Skeletal muscle satellite cell (primary cell): ENCODE results near the gene DYNC2H1.

ENCODE experiments used
- H3K27me3 ChIP-seq: 2 replicates; pipeline ENCODE4 v1.7.0; 2013; ENCODE audit warnings: low read length; ENCODE audit not compliant: control insufficient read depth, insufficient read depth
- H3K36me3 ChIP-seq: 2 replicates; pipeline ENCODE4 v1.7.0; 2013; ENCODE audit warnings: mild to moderate bottlenecking, control low read depth, low read length; ENCODE audit not compliant: insufficient read depth
- H3K4me1 ChIP-seq: 2 replicates; pipeline ENCODE4 v1.7.0; 2013; ENCODE audit warnings: low read length; ENCODE audit not compliant: control insufficient read depth, insufficient read depth
- H3K4me2 ChIP-seq: 2 replicates; pipeline ENCODE4 v1.7.0; 2013; ENCODE audit warnings: mild to moderate bottlenecking, low read length
- H3K4me3 ChIP-seq: 2 replicates; pipeline ENCODE4 v1.7.0; 2013; ENCODE audit warnings: low read length
- H3K9ac ChIP-seq: 2 replicates; pipeline ENCODE4 v1.7.0; 2013; ENCODE audit warnings: mild to moderate bottlenecking, low read depth, low read length, moderate library complexity
- H3K9me3 ChIP-seq: replicated peaks from 2 replicates; pipeline ENCODE4 v1.7.0; 2013; ENCODE audit warnings: mild to moderate bottlenecking, control low read depth, low read length

The DYNC2H1 gene

DNA sequence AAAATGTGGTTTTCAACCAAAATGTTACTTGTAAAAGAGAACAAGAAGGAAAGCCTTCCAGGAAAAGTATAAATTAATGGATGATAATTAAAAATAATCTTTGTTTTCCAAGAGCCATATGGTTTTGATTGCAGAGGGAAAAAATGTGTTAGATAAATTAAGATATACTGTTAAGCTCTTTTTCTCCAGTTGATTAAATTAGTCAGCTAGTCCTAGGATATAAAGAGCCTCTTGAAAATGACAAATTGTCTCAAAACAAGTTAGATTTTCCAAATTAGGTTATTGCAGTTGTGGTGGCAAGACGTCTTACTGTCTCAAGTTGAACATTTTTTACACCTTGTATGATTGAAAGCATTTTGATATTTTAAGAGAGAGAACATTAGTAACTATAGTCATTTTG, 110.9 kb downstream of the DYNC2H1 start:
- H3K9ac ChIP-seq = no peak overlapping the region
- no peaks in the 10 kb centered on the region for H3K9me3 ChIP-seq
- no peak overlapping the region for H3K4me3 ChIP-seq
- H3K27me3 ChIP-seq = no peaks in the 10 kb centered on the region
- H3K4me1 ChIP-seq = peaks cover 11% of the 10 kb centered on the region
- no peaks in the 10 kb centered on the region for H3K36me3 ChIP-seq
- no peak overlapping the region for H3K4me2 ChIP-seq

DNA sequence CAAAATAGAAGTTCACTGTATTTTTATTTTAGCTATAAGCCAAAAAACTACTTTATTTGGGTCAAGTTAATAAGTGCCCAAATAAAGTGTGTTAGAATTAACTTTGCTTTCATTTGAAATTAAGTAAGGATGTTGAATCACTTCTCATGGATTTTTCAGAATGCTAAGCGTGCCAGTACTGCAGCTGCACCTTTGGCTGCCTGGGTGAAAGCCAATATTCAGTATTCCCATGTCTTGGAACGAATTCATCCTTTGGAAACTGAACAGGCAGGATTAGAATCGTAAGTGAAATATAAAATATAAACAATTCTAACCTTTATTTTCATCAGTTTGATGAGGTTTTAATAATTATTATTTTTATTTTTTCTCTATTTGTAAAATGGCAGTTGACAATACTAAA, 113.6 kb downstream of the DYNC2H1 start:
- Histone ChIP-seq H3K9ac (no peak overlapping the region), H3K36me3 (no peaks in the 10 kb centered on the region), H3K27me3 (no peaks in the 10 kb centered on the region), H3K4me2 (no peak overlapping the region), H3K9me3 (no peaks in the 10 kb centered on the region), H3K4me1 (no peaks in the 10 kb centered on the region), H3K4me3 (no peak overlapping the region)

DNA sequence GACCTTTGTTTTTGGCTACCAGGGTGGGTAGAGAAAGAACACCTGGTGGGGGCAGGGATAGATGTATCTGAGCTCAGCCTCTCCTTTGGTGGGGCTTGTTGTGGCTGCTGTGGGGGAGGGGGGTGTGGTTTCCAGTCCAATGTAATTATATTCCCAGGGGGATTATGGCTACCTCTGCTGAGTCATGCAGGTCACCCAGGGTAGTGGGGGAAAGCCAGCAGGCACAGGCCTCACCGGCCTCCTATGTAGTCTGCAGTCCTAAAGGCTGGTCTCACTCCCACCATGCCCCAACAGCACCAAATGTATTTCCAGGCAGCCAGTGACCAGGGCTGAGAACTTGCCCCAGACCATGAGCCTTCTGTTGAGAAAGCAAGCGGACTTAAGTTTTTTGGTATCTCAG, 119.6 kb downstream of the DYNC2H1 start:
- Histone ChIP-seq H3K27me3 (no peaks in the 10 kb centered on the region), H3K4me3 (no peak overlapping the region), H3K4me1 (no peaks in the 10 kb centered on the region), H3K36me3 (no peaks in the 10 kb centered on the region), H3K9me3 (no peaks in the 10 kb centered on the region), H3K4me2 (no peak overlapping the region), H3K9ac (no peak overlapping the region)

DNA sequence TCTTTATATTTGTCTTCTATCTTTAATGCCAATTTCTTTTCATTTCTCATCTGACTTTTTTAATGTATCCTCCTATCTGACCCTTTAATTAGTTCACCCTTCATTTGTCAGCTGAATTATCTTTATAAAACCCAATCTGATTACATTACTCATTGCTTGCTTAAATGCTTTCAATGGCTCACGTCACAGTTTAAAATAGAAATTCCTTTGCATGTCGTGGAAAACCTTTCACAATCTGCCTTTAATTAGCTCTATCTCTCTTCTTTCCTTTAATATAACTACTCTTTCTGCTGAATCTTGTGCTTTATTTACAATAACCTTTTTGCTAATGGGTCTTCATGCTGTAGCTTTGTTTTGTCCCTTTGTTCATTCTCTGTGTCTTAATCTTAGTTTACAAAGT, 125.7 kb downstream of the DYNC2H1 start:
- Histone ChIP-seq H3K4me3 (no peak overlapping the region), H3K27me3 (no peaks in the 10 kb centered on the region), H3K9ac (no peak overlapping the region), H3K4me2 (no peak overlapping the region), H3K4me1 (no peaks in the 10 kb centered on the region), H3K36me3 (no peaks in the 10 kb centered on the region), H3K9me3 (no peaks in the 10 kb centered on the region)

DNA sequence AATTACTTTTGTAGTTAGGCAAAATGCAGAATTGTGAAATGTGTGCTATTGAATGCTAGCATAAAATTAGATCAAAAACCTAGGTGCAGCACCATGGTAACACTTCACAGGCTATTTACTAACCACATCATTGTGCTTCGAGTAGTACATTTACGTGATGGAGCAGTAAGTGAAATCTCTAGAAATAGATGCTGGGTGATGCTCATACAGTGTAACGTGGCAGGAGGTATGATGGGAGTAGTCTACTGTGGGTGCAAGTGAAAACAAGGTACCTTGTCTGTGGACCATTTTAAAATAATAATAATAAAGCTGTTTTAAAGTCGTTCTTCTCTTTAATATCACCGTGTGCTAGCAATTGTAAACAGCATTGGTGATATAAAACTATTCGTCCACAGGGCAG, 132.3 kb downstream of the DYNC2H1 start:
- Histone ChIP-seq H3K4me3 (no peak overlapping the region), H3K9me3 (no peaks in the 10 kb centered on the region), H3K4me1 (no peaks in the 10 kb centered on the region)

DNA sequence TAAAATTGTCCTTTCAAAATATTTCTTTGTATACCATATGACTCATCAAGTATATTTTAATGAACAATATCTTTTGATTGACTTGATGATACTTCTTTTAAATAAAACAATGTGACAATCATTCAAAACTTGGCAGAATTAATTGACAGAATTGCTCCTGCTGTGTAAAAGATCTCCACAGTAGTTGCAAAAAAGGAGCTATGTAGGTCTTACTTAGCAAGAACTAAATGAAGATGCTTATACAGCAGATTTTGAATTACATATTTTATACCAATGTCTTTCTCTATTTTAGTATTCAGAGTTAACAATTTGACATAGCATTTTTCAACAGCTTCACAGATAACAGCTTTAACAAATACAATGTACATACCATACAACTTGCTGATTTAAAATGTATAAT, 144.9 kb downstream of the DYNC2H1 start:
- H3K9me3 ChIP-seq = no peaks in the 10 kb centered on the region
- no peak overlapping the region for H3K9ac ChIP-seq
- peaks cover 2% of the 10 kb centered on the region for H3K36me3 ChIP-seq
- no peaks in the 10 kb centered on the region for H3K4me1 ChIP-seq
- H3K27me3 ChIP-seq = no peaks in the 10 kb centered on the region
- no peak overlapping the region for H3K4me3 ChIP-seq
- H3K4me2 ChIP-seq = no peak overlapping the region

More for the DNA sequence above, 132.3 kb downstream of the DYNC2H1 start:
- Histone ChIP-seq H3K36me3 (peaks cover 4% of the 10 kb centered on the region), H3K9ac (no peak overlapping the region), H3K4me2 (no peak overlapping the region), H3K27me3 (no peaks in the 10 kb centered on the region)

DNA sequence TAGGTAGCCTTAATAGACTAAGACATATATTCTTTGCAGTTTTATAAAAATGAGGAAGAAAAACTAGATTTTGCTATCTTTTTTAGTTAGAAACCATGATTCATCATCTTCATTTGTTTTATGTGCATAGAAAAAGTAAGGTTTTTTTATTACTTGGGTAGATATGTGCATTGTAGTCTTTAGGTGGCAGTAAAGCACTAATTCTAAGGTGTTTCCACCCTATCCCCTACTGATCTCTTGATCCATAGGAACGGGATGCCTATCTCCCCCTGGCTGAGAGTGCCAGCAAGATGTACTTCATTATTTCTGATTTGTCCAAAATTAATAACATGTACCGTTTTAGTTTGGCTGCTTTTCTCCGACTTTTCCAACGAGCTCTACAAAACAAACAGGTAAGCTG, 148.1 kb downstream of the DYNC2H1 start:
- no peaks in the 10 kb centered on the region for H3K27me3 ChIP-seq
- no peak overlapping the region for H3K4me2 ChIP-seq
- no peak overlapping the region for H3K9ac ChIP-seq
- H3K9me3 ChIP-seq = no peaks in the 10 kb centered on the region
- no peaks in the 10 kb centered on the region for H3K4me1 ChIP-seq
- H3K36me3 ChIP-seq = peaks cover 2% of the 10 kb centered on the region
- no peak overlapping the region for H3K4me3 ChIP-seq

DNA sequence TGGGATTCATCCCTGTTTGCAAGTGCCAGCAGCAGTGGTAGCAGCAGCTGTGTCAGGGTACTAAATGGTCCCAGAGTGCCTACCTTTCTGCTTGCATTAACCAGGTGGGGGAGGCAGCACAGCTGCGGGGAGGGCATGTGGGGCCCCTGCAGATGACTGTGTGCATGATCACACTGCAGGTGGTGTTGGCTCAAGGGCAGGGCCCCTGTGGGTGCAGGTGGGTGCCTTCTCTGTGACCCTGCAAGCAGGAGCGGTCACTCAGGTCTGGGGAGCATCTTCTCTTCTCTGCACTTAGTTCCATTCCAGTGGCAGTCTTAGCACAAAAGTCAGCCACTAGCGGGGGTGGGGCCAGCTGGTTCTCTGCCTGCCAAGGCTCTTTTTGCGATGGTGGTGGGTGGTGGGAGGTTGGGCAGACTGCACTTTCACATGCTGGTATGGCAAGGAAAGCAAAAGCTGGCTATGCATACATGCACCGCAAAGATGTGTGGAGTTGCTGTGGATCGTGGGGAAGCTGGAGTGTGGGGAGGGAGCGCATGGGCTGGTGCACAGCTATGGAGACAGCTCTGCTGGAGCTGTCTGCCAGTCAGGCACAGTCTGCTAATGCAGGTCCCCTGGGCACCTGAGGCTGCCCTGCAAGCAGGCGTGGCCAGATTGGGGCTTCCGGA, 157.1 kb downstream of the DYNC2H1 start:
- H3K27me3 ChIP-seq = no peaks in the 10 kb centered on the region
- no peaks in the 10 kb centered on the region for H3K9me3 ChIP-seq
- no peak overlapping the region for H3K4me2 ChIP-seq
- no peaks in the 10 kb centered on the region for H3K36me3 ChIP-seq
- no peak overlapping the region for H3K9ac ChIP-seq
- no peaks in the 10 kb centered on the region for H3K4me1 ChIP-seq
- no peak overlapping the region for H3K4me3 ChIP-seq

DNA sequence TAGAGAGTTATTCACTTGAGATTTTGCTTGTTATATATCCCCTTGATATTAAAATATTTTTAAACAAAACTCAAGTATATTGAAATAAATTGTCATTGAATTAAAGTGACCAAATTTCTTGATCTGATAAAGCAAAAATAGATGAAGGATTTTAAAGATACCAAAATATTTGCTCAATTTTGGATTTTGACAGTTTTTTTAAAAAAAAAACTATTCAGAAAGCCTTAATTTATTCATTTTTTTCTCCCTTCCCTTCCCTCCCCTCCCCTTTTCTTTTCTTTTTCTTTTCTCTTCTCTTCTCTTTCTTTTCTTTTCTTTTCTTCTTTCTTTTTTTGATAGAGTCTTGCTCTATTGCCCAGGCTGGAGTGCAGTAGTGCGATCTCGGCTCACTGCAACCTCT, 163.7 kb downstream of the DYNC2H1 start:
- no peaks in the 10 kb centered on the region for H3K4me1 ChIP-seq
- H3K27me3 ChIP-seq = no peaks in the 10 kb centered on the region
- H3K9ac ChIP-seq = no peak overlapping the region
- peaks cover 3% of the 10 kb centered on the region for H3K36me3 ChIP-seq
- H3K4me3 ChIP-seq = no peak overlapping the region
- no peaks in the 10 kb centered on the region for H3K9me3 ChIP-seq
- no peak overlapping the region for H3K4me2 ChIP-seq

DNA sequence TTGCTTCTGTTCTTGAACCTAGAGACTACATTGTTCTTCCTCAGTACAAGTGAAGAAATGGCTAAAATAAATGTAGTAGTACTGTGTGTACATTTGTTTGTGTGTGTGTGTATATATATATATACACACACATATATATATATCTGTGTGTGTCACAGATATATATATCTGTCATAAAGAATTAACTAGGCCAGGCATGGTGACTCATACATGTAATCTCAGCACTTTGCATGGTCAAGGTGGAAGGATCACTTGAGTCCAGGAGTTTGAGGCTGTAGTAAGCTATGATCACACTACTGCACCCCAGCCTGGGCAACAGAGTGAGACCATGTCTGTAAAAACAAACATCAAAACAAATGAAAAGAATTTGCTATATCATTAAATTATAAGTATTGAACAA, 164.8 kb downstream of the DYNC2H1 start:
- Histone ChIP-seq H3K9ac (no peak overlapping the region), H3K36me3 (peaks cover 3% of the 10 kb centered on the region), H3K4me2 (no peak overlapping the region), H3K9me3 (no peaks in the 10 kb centered on the region), H3K27me3 (no peaks in the 10 kb centered on the region), H3K4me1 (no peaks in the 10 kb centered on the region), H3K4me3 (no peak overlapping the region)

DNA sequence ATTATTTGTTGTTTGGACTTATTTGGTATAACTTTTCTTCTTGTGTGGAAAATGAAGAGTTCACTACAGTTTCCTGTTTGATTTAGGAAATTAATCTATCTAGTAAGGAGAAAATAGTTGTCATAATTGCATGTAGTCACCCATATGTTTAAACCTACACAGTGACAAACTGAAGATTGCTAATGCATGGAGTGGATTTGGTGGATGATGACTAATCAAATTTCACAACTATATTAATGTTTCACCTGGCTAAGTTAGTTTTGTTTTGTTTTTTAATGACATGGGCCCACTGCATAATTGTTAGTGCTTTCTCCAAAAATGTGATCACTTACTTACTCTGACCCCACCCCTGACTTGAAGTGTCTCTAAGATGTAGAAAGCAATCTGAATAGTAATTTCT, 170.6 kb downstream of the DYNC2H1 start:
- Histone ChIP-seq H3K4me3 (no peak overlapping the region), H3K4me2 (no peak overlapping the region), H3K27me3 (no peaks in the 10 kb centered on the region), H3K9ac (no peak overlapping the region), H3K4me1 (peaks cover 5% of the 10 kb centered on the region), H3K9me3 (no peaks in the 10 kb centered on the region), H3K36me3 (no peaks in the 10 kb centered on the region)

DNA sequence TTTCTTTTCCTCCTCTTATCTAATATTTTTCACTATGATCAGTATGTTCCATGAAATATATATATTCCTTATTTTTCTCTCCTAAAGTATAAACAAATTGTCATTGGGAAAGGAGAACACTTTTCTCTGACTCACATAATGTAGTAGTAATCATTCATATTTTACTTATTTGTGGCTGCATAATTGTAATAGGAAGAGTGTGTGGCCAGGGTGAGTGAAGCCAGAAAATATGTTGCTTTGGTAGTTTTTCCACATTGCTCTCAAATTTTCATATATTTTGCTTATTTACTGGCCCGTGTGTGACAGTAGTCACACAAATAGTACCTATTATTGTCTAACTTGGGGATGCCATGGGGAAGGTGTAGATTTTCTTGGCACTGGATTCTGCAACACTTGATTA, 172.1 kb downstream of the DYNC2H1 start:
- Histone ChIP-seq H3K9me3 (no peaks in the 10 kb centered on the region), H3K36me3 (no peaks in the 10 kb centered on the region), H3K4me2 (no peak overlapping the region), H3K4me3 (no peak overlapping the region), H3K27me3 (no peaks in the 10 kb centered on the region), H3K9ac (no peak overlapping the region), H3K4me1 (peaks cover 5% of the 10 kb centered on the region)
